DOHH2 (cell line): Measurements from ENCODE around the gene ADAT1.

ENCODE experiments used
- H3F3A ChIP-seq: fragments of 200-600 bp; sonication (generic), shearing (Covaris generic); 2 replicates; pipeline ENCODE4 v1.6.0; 2016; ENCODE audit warnings: antibody characterized with exemption, mild to moderate bottlenecking; ENCODE audit not compliant: control insufficient read depth, insufficient read depth
- H3K27ac ChIP-seq: fragments of 200-600 bp; sonication (generic); 2 replicates; pipeline ENCODE4 v1.5.1; 2014; ENCODE audit warnings: low read depth, mild to moderate bottlenecking, low read length, moderate library complexity
- H3K27me3 ChIP-seq: fragments of 200-600 bp; sonication (generic); 2 replicates; pipeline ENCODE4 v1.6.1; 2014; ENCODE audit warnings: mild to moderate bottlenecking, low read length, mixed read lengths; ENCODE audit not compliant: control insufficient read depth
- H3K36me3 ChIP-seq: fragments of 200-600 bp; sonication (generic); 2 replicates; pipeline ENCODE4 v1.6.1; 2014; ENCODE audit warnings: mild to moderate bottlenecking, low read length, moderate library complexity, mixed read lengths; ENCODE audit not compliant: control insufficient read depth
- H3K4me1 ChIP-seq: fragments of 200-600 bp; sonication (generic); 2 replicates; pipeline ENCODE4 v1.6.1; 2014; ENCODE audit warnings: mild to moderate bottlenecking, low read length, mixed read lengths; ENCODE audit not compliant: control insufficient read depth
- H3K4me2 ChIP-seq: fragments of 200-600 bp; sonication (generic); 2 replicates; pipeline ENCODE4 v1.6.0; 2014; ENCODE audit warnings: mild to moderate bottlenecking, low read length, moderate library complexity
- H3K4me3 ChIP-seq: fragments of 200-600 bp; sonication (generic); 2 replicates; pipeline ENCODE4 v1.5.1; 2014; ENCODE audit warnings: mild to moderate bottlenecking, low read length, mixed read lengths
- H3K79me2 ChIP-seq: fragments of 200-600 bp; sonication (generic); 2 replicates; pipeline ENCODE4 v1.6.1; 2014; ENCODE audit warnings: mild to moderate bottlenecking, low read length, mixed read lengths; ENCODE audit not compliant: control insufficient read depth
- H3K9me2 ChIP-seq: fragments of 200-600 bp; sonication (generic); replicated peaks from 2 replicates; pipeline ENCODE4 v1.6.1; 2014; ENCODE audit warnings: mild to moderate bottlenecking, low read length, mixed read lengths; ENCODE audit not compliant: control insufficient read depth
- H3K9me3 ChIP-seq: fragments of 200-600 bp; sonication (generic); 2 replicates; pipeline ENCODE4 v1.6.1; 2014; ENCODE audit warnings: antibody characterized with exemption, low read length, mixed read lengths; ENCODE audit not compliant: control insufficient read depth, insufficient read depth
- H4K20me1 ChIP-seq: fragments of 200-600 bp; sonication (generic); 2 replicates; pipeline ENCODE4 v1.6.0; 2014; ENCODE audit warnings: low read depth, mild to moderate bottlenecking, antibody characterized with exemption, low read length, moderate library complexity; ENCODE audit not compliant: control insufficient read depth, insufficient read depth
- CTCF ChIP-seq: fragments of 200-600 bp; sonication (generic); IDR thresholded peaks from one replicate; pipeline ENCODE4 v1.5.1; 2014; ENCODE audit warnings: antibody characterized with exemption, mild to moderate bottlenecking, low read depth, low read length; ENCODE audit not compliant: poor library complexity, severe bottlenecking
- EZH2phosphoT487 ChIP-seq: fragments of 200-600 bp; sonication (generic); IDR thresholded peaks from 2 replicates; pipeline ENCODE4 v1.6.1; 2017; ENCODE audit warnings: borderline replicate concordance, mild to moderate bottlenecking, antibody characterized with exemption, low read length, moderate library complexity, mixed read lengths

The ADAT1 gene

GRCh38 chr16:75660321-75660720, 37.2 kb upstream of the ADAT1 start:
- H3K4me3 ChIP-seq = no peak overlapping the region
- H4K20me1 ChIP-seq = no peaks in the 10 kb centered on the region
- peaks cover 15% of the 10 kb centered on the region for H3K79me2 ChIP-seq
- H3K27ac ChIP-seq = no peak overlapping the region
- no peaks in the 10 kb centered on the region for H3K9me3 ChIP-seq
- no peaks in the 10 kb centered on the region for H3K27me3 ChIP-seq
- no peak for TF ChIP-seq EZH2phosphoT487
- no peaks in the 10 kb centered on the region for H3F3A ChIP-seq
- H3K4me1 ChIP-seq = no peaks in the 10 kb centered on the region
- no peak overlapping the region for H3K4me2 ChIP-seq
- no peaks in the 10 kb centered on the region for H3K9me2 ChIP-seq
- peaks cover 46% of the 10 kb centered on the region for H3K36me3 ChIP-seq

- Histone ChIP-seq H3K4me2 (no peak overlapping the region), H3F3A (no peaks in the 10 kb centered on the region), H3K4me1 (peaks cover 13% of the 10 kb centered on the region), H3K4me3 (no peak overlapping the region), H3K79me2 (peaks cover 31% of the 10 kb centered on the region), H3K9me3 (no peaks in the 10 kb centered on the region), H3K27ac (no peak overlapping the region), H3K27me3 (no peaks in the 10 kb centered on the region), H3K9me2 (no peaks in the 10 kb centered on the region), H4K20me1 (peaks cover 6% of the 10 kb centered on the region; the same call in 1 of the 2 replicates), H3K36me3 (peaks cover 63% of the 10 kb centered on the region)
- TF ChIP-seq CTCF (no peak), EZH2phosphoT487 (no peak)
These were observed 35.1 kb upstream of the ADAT1 start for GRCh38 chr16:75658175-75658574.

GRCh38 chr16:75653922-75654321, 30.8 kb upstream of the ADAT1 start:
- H3K4me3 ChIP-seq = peak overlapping the region; percentile 59
- H3K27ac ChIP-seq = peak overlapping the region; percentile 50
- no peaks in the 10 kb centered on the region for H3K9me2 ChIP-seq
- H3K27me3 ChIP-seq = no peaks in the 10 kb centered on the region
- H3K4me1 ChIP-seq = peaks cover 40% of the 10 kb centered on the region
- H3K79me2 ChIP-seq = peaks cover 73% of the 10 kb centered on the region
- peaks cover 21% of the 10 kb centered on the region; the same call in 1 of the 2 replicates for H4K20me1 ChIP-seq
- H3K4me2 ChIP-seq = peak overlapping the region; percentile 75
- peaks cover 76% of the 10 kb centered on the region for H3K36me3 ChIP-seq
- H3F3A ChIP-seq = peaks cover 8% of the 10 kb centered on the region; the same call in 1 of the 2 replicates
- no peaks in the 10 kb centered on the region for H3K9me3 ChIP-seq
- no peak for TF ChIP-seq CTCF
- no peak for TF ChIP-seq EZH2phosphoT487

- peak overlapping the region; percentile 75 for H3K4me2 ChIP-seq
- H3K79me2 ChIP-seq = peaks cover 98% of the 10 kb centered on the region
- no peaks in the 10 kb centered on the region for H3K9me3 ChIP-seq
- H4K20me1 ChIP-seq = peaks cover 38% of the 10 kb centered on the region
- H3K9me2 ChIP-seq = no peaks in the 10 kb centered on the region
- TF ChIP-seq CTCF (no peak), EZH2phosphoT487 (no peak)
- H3K27ac ChIP-seq = peak overlapping the region; percentile 82
- H3K4me1 ChIP-seq = peaks cover 59% of the 10 kb centered on the region
- H3K4me3 ChIP-seq = peak overlapping the region; percentile 88
- peaks cover 8% of the 10 kb centered on the region; the same call in 1 of the 2 replicates for H3F3A ChIP-seq
- H3K27me3 ChIP-seq = no peaks in the 10 kb centered on the region
- H3K36me3 ChIP-seq = peaks cover 68% of the 10 kb centered on the region
These were observed 25.4 kb upstream of the ADAT1 start for GRCh38 chr16:75648265-75649076.
